Neural cell (in vitro differentiated cells): ENCODE measurements around the gene RNF181.

Source experiments
- EZH2 ChIP-seq: fragments of 200-600, 300-800 bp; shearing (Covaris generic), sonication (generic); IDR thresholded peaks from 2 replicates; pipeline ENCODE4 v1.6.1; 2014; ENCODE audit warnings: antibody characterized with exemption, low read length, borderline replicate concordance, mild to moderate bottlenecking; ENCODE audit not compliant: insufficient read depth, poor library complexity, severe bottlenecking
- POLR2AphosphoS5 ChIP-seq: IDR thresholded peaks from 2 replicates; pipeline ENCODE4 v1.6.1; 2012
- RAD21 ChIP-seq: fragments of 450-650 bp; conservative IDR thresholded peaks from 2 replicates; pipeline ENCODE4 v1.6.1; 2014; ENCODE audit warnings: antibody characterized with exemption, mild to moderate bottlenecking, moderate library complexity
- TF ChIP-seq, protein P1 (sequence below): fragments of 450-650 bp; IDR thresholded peaks from 2 replicates; pipeline ENCODE4 v1.5.1; 2014; ENCODE audit warnings: antibody characterized with exemption, mild to moderate bottlenecking, moderate library complexity; ENCODE audit not compliant: poor library complexity, severe bottlenecking

DNA sequence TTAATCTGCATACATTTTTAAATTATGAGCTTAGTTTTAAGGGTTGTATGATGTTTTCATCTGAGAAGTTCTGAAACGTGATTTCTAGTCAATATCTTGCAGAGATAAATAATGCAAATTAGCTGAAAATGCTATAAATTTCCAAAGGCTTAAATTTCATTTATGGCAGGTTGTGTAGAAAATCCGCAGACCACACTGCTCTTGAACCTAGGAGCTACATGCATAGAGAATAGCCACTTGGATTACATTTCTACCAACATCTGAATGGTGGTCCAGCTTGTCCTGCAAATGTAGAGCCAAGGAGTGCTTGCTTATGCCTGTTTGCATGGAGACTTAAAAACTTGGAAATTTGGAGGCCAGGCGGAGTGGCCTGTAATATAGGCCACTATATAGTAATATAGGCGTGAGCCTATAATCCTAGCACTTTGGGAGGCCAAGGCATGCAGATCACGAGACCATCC, 49.7 kb upstream of the RNF181 start:
- no peak for TF ChIP-seq EZH2
- TF ChIP-seq, protein P1, sequence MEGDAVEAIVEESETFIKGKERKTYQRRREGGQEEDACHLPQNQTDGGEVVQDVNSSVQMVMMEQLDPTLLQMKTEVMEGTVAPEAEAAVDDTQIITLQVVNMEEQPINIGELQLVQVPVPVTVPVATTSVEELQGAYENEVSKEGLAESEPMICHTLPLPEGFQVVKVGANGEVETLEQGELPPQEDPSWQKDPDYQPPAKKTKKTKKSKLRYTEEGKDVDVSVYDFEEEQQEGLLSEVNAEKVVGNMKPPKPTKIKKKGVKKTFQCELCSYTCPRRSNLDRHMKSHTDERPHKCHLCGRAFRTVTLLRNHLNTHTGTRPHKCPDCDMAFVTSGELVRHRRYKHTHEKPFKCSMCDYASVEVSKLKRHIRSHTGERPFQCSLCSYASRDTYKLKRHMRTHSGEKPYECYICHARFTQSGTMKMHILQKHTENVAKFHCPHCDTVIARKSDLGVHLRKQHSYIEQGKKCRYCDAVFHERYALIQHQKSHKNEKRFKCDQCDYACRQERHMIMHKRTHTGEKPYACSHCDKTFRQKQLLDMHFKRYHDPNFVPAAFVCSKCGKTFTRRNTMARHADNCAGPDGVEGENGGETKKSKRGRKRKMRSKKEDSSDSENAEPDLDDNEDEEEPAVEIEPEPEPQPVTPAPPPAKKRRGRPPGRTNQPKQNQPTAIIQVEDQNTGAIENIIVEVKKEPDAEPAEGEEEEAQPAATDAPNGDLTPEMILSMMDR, result no peak
- no peak for TF ChIP-seq POLR2AphosphoS5
- TF ChIP-seq RAD21, result no peak
